ENCODE data around the gene SLC6A19.
A peak's percentile ranks its signal among the peaks of the same experiment; 100 is the strongest.
"Not testable (repeated sequence)": the region's sequence is repeated elsewhere in the genome, so short reads cannot be mapped to it uniquely, and the experiment has no call there.

The SLC6A19 gene

DNA sequence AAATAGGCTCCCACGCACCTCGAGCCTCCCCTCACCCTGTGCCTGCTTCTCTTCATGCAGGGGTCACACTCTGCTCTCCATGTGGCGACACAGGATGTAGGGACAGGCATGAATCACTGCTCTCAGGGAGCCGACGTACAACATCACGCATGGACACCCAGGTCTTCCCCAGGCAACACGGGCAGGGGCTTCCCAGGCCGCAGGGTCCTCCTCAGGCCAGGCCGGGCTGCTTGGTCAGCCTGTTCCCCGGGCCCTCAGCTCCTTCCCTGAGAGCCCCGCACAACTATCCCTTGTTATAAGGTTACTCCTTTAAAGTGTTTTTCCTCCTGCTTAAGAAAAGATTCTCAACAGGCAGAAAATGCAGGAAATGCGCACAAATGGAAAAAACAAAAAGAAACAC lies 24.8 kb downstream of the SLC6A19 start:
- no peak for DNase-seq

DNA sequence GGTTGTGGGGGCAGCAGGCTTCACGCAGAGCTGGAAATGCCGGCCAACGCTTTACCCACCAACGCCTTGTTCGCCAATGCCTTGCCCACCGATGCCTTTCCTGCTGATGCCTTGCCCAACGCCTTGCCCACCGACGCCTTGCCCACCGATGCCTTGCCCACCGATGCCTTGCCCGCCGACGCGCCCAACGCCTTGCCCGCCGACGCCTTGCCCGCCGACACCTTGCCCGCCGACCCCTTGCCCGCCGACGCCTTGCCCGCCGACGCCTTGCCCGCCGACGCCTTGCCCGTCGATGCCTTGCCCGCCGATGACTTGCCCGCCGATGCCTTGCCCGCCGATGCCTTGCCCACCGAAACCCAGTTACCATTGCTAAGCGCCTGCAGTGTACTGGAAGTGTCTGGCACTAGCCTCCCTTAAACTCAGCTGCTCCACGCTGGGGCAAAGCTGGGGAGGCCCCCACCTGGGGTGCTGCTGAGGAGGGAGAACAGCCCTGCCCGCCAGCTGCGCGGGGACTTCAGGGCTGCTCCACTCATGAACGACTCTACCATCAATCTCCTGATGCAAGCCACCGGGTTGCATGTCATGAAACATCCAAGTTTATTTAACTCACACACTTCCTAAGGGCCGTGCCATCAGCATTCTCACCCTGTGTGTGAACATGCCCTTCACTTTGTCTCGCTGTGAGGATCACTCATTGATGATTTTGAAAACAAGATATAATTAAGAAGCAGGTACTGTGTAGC lies 25.6 kb downstream of the SLC6A19 start:
- no peak for DNase-seq

DNA sequence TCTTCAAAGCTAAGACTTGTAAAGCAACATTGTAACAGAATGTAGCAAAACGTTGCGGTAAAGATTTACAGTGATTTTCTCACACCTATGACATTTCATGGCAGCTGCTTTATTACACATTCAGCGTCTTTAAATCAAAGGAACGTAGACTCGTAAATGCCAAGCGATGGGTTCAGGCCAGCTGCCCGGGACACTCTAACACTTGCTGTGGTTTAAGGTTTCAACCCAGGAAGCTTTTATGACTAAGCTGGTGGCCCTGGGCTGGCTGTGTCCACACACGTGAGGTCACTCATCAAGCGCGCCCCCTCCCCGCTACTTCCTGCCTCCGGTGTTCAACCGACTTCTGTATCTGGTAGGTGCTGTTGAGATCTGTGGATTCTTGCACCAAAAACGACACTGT lies 26.3 kb downstream of the SLC6A19 start:
- peak; percentile 95 for DNase-seq

DNA sequence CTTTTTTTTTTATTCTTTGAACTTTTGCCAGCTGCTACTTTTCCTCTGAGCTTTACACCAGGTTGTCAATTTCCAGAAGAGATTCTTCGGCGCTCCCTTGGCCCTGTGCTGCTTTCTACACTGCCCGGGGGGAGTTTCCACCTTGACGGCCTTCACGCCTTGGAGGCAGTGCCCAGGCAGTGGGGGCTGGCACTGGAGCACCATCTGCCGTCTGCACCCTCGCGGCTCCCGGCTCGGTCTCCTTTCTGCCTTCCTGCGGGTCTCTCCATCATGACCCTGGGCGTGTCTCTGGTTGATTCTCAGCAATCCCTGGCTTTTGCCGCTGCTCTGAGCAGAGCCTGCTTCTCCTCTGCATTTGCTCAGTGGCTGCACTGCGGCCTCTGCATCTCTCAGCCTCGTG lies 26.7 kb downstream of the SLC6A19 start:
- peak; percentile 32 for DNase-seq

DNA sequence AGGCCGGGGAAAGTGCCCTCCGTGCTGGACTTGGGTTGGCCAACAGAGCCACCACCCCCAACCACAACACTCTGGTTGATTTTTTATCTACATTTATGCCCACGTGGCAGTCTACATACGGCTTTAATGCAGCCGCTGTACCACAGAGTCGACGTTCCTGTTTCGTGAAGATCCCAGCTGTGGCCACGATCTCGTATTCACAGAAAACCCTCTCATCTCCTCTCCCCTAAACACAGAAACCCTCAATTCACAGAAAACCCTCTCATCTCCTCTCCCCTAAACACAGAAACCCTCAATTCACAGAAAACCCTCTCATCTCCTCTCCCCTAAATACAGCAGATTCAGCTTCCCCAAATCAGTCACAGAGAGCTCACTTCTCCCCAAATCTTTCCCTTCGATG lies 27.6 kb downstream of the SLC6A19 start:
- not testable (repeated sequence) for DNase-seq

DNA sequence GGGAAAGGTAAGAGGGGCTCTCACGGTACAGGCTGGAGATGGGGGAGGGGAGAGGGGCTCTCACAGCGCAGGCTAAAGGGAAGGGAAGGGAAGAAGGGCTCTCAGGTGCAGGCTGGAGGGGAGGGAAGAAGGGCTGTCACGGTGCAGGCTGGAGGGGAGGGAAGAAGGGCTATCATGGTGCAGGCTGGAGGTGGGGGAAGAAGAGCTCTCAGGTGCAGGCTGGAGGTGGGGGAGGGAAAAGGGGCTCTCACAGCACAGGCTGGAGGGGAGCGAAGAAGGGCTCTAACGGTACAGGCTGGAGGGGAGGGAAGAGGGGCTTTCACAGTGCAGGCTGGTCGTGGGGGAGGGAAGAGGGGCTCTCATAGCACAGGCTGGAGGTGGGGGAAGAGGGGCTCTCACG lies 28.4 kb downstream of the SLC6A19 start:
- DNase-seq: no peak

DNA sequence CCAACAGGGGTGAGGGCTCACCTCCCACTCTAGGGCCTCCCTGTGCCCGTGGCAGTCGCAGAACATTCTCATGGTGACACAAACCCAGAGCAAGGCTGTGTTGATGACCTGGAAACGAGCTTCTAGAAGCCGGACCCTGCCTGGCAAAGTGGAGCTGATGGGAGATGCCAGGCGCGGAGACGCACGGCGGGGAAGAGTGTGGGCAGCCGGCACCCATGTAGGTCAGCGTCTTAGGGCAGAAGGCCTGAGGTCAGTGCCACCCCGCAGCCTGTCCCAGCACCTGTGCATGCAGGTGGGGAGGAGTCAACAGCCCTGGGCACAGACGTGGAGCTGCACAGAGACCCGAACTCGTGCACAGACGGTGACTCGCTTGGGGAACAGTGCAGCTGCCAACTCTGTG lies 29.2 kb downstream of the SLC6A19 start:
- no peak for DNase-seq

DNA sequence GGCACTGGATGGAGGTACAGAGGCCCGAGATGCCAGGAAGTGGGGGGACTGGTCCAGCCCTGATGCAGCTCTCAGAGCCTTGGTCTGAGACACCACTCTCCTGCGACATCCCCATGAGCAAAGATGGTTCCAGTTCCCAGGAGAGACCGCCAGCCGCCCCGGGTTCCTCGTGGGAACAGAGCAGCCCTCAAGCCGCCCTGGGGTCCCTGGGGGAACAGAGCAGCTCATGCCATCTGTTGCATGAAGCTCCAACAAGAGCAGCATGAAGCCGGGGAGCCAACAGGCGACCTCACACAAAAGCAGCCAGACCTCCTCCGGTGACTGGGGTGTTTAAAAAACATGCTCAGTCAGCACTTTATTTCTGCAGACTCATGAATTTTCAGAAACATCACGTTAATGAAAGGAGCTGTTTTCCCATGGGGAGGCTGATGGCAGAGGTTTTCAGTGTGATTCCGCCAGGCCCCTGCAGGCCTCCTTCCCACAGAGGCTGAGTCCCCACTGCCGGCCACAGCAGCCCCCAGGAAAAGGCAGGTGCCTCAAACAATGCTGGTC lies 30.0 kb downstream of the SLC6A19 start:
- no peak for DNase-seq

DNA sequence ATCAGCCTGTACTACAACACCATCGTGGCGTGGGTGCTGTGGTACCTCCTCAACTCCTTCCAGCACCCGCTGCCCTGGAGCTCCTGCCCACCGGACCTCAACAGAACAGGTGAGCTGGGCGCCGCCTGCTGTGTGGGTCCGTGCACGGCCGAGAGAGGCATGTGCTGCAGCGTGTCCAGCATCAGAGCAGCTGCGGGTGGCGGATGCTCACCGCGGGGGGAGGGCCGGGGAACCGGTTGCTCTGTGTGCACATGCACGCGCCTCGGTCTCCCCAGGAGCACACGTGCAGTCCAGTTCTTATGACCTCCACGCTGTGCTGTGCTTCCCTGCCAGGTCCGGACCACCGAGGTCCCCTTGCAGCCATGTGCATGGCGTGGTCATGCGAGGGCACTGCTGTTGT lies 31.4 kb downstream of the SLC6A19 start:
- no peak for DNase-seq

DNA sequence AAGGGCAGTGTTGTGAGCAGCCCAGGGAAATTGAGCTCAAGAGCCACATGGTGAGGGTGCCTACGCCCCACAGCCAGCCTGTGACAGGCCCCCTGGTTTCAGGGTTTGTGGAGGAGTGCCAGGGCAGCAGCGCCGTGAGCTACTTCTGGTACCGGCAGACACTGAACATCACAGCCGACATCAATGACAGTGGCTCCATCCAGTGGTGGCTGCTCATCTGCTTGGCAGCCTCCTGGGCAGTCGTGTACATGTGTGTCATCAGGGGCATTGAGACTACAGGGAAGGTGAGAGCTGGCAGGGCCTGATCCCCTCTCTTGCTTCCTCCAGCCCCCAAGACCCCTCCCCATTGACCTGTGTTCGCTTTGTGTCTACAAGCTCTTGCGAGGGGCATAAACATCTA lies 34.0 kb downstream of the SLC6A19 start:
- no peak for DNase-seq

DNA sequence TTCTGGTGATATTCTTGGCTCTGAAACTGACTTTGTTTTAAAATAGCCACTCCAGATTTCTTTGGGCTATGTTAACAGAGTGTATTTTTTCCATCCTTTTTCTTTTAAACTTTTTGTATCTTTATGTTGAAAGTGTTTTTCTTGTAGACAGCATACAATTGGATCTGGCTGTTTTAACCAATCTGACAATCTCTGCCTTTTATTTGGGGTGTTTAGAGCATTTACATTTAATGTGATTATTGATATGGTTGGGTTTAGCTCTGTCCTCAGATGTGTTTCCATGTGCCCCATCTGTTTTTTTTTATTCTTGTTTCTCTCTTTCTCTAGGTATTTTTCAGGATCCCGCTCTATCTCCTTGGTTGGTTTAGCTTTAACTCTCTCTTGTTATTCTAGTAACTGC lies 34.4 kb downstream of the SLC6A19 start:
- no peak for DNase-seq

DNA sequence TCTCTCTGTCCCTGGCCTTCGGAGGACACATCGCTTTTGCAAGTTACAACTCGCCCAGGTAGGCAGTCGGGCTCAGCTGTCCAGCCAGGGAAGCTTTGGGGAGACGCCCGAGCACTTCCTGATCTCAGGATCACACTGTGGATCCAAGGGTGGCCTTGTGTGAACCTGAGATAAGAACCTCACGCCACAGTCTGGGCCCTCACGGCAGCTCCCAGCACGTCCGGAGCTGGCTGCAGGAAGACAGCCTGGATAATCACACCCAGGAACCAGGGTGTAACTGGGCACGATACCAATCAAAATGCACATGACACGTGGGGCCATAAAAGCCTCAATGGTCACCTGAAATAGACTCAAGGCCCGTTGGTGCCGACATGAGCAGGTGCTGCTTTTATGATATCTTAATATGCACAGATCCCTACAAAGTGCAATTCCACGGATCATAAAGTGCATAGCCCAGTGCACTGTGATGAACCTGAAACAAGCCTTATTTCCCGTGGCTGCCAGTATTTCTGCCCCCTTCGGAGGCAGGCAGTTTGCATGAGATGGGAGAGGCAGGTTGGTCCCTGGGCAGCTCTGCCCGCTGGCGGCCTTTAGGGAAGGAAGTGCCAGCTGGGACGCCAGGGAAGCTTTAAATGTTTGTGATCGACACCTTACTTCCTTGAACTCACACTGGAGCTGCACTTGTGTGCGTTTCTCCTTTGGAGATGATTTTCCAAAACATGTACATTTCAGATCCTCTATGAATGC lies 38.3 kb downstream of the SLC6A19 start:
- peak; percentile 95 for DNase-seq

DNA sequence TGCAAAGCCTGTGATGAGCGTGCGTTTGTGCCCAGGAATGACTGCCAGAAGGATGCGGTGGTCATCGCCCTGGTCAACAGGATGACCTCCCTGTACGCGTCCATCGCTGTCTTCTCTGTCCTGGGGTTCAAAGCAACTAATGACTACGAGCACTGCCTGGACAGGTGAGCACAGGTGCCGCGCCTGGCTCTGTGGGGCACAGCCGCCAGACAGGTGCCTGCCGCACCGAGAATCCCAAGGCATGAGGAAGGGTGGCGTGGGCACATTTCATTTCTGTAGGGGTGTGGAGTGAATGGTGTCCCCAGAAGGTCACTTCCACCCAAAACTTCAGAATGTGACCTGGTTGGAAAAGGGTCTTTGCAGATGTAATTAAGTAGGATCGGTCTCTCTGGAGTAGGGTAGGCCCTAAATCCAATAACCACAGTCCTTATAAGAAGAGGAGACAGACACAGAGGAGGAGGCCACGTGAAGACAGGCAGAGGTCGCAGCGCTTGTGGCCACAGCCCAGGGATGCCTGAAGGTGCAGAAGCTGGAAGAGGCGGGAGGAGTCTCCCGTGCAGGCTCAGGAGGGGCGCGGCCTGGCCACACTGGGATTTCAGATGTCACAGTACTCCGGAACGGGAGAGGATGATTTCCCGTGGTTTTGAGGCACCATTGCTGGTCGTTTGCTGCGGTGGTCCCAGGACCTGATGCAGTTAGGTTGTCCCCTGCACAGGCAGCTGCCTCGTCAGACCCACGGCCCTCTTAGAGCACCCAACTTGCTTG lies 39.3 kb downstream of the SLC6A19 start:
- DNase-seq: no peak

DNA sequence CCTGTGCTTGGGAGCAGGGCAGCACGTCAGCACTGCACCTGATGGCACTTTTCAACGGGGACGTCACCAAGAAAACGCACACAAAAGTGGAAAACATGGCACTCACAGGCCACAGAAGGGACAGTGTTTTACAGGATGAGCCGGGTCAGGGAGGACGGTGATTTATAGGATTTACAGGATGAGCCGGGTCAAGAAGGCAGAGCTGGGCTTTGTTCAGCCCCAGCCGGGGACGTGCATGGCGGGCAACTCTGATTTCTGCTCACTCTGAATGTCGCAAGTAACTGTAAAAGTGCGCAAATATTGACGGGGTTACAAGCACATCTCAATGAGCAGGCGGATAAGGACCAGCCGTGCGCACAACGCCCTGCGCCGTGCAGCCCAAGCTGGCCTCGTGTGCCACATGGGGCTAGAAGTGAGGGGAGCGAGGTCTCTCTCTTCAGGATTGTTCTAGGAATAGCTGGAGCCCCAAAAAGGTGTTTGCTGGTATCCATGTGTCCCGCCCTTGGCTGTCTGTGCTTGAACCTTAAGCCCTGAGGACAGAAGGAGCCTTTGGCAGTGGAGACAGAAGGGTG lies 40.2 kb downstream of the SLC6A19 start:
- DNase-seq: no peak

DNA sequence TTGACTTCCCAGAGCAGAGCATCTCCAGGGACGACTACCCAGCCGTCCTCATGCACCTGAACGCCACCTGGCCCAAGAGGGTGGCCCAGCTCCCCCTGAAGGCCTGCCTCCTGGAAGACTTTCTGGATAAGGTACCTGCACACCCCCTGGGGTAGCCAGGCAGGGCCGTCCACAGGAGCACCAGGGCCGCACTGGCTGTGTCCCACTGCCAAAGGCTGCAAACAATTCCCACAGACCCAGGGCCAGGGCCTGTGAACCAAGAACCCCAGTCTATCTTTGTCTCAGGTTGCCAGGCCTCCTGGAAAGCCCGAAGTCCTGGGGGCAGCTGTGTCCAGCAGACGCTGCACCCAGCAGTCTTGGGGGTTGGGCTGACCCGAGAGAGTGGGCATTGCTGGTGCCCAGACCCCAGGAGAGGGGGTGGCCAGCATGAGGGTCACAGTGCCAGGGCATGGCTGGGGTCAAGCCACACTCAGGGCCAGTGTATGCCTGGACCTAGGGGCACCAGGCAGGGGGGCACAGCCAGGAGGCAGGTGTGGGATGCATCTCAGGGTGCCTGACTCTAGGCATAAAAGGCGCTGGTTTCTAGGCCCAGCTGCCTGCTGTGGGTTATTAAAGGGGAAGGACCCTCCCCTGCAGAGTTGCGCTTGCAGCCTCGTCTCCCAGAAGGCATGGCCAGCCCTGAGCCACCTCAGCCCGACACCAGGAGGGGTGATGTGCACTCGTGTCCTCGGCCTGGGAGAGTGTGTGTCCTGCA lies 41.5 kb downstream of the SLC6A19 start:
- DNase-seq: no peak

DNA sequence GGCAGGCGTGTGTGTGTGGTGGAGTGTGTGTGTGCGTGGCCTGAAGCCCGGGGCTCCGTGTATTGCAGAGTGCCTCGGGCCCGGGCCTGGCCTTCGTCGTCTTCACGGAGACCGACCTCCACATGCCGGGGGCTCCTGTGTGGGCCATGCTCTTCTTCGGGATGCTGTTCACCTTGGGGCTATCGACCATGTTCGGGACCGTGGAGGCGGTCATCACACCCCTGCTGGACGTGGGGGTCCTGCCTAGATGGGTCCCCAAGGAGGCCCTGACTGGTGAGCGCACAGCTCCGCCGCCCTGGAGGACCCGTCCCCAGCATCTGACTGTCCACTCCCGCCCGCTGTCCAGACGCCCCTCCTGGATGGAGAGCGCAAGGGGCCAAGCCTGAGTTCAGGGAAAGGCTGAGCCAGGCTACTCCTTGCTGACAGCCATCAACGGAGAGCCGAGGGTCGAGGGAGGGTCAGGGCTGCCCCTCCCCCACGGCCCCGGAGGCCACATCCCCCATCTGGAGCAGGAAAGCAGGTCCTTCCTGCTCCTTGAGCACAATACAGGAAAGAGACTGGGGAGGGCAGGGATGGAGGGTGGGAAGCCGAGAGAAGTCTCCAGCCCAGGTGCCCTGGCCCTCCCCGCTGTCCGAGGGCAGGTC lies 42.2 kb downstream of the SLC6A19 start:
- no peak for DNase-seq

DNA sequence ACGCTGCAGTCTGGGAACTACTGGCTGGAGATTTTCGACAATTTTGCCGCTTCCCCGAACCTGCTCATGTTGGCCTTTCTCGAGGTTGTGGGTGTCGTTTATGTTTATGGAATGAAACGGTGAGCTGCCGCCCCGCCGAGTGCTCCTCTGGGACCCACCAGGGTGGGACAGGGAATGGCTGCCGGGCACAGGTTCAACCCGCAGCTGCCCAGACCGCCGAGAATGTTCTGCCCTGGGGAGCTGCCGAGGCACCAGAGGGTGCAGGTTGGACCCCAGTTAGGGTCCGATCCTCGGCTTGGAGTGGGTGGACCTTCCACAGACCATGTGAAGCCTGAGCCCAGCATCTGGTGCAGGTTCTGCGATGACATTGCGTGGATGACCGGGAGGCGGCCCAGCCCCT lies 42.9 kb downstream of the SLC6A19 start:
- DNase-seq: no peak

DNA sequence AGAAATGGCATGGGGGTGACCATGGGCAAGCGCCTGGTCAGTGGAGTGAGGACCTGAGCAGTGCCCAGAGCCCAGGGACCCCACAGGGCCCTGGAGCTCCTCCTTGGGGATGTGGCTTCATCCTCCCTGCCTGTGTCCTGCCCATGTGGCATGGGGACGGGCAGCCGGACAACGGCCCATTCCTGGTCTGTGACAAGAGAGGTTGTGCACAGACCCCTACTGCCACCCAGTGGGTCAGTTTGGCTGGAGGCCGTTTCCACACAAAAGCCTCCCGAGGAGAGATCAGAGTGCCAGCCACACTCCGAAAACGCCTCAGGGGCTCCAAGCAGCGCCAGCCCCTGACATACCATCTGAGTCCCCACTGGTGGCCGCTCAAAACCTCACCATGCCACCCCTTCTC lies 43.6 kb downstream of the SLC6A19 start:
- no peak for DNase-seq

DNA sequence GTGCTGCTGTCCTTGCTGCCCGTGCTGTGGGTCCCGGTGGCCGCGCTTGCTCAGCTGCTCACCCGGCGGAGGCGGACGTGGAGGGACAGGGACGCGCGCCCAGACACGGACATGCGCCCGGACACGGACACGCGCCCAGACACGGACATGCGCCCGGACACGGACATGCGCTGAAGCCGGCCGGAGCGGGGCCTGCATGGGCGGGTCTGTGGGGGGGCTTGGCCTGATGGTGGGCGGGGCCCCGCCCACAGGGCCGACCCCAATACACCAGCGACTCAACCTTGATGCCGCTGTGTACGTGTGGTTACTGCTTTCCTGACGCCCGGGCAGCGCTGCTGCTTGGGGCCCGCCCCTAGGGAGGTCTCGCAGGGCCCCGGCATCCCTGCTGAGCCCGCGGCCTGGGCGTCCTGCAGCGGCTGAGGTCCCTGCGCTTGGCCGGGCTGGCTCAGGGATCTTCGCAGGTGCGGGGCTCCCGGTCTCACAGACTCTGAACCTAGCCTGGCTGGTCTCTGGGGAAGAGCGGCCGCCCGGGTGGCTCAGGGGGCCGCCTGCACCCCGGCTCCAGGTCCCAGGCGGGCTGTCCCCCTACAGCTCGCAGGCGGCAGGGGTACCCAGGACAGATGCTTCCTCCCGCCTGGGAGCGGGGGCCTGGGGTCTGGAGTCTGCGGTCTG lies 44.6 kb downstream of the SLC6A19 start:
- DNase-seq: no peak

DNA sequence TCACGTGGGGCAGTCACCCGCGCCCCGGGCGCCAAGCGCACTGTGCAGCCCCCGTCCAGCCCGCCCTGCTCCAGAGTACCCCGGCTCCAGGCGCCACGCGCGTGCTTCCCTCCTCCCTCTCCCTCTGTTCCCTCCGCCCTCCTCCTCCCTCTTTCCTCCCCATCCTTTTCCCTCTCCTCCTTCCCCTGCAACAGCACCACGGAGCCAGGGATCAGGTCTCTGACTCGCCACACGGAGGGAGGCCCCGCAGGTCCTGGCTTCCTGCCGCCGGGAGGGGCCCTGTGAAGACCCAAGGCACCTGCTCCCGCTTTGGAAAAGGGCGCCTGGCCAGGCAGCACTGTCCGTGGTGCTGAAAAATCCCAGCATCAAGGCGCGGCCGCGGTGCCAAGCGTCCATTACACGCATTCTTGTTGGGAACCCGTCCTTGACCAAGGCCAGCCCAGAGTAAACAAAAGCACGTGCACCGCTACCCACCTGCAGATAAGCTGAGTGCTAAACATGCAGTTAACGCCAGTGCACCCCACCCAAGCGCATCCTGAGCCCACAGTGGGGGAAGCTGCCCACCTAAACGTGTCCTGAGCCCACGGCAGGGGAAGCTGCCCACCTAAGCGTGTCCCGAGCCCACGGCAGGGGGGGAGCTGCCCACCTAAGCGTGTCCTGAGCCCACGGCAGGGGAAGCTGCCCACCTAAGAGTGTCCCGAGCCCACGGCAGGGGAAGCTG lies 45.5 kb downstream of the SLC6A19 start:
- DNase-seq: peak; percentile 27

DNA sequence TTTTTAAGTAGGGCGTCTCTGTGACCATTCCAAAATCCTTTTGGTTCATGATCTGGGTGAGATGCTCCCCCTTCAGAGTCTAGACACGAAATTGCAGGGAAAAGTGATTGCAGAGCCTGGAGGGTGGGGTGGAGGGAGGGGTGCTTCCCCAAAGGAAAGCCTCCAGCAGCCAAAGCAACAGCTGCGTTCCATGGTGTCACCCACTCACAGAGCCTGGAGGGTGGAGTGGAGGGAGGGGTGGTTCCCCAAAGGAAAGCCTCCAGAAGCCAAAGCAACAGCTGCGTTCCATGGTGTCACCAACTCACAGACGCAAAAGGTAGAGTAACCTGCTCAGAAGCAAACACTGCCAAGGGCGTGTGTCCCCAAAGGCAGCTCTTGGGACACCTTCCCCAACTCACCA lies 46.4 kb downstream of the SLC6A19 start:
- DNase-seq: no peak

All from DMS153 (cell line).